NCI-H1930 (cell line): ENCODE results near the gene XYLT1.
"Not testable (repeated sequence)": the region's sequence is repeated elsewhere in the genome, so short reads cannot be mapped to it uniquely, and the experiment has no call there.

Source experiments
- DNase-seq, 2 experiments: peaks; one replicate each; lab custom pipeline; 2025; lab: John Stamatoyannopoulos, UW

Gene XYLT1

DNA sequence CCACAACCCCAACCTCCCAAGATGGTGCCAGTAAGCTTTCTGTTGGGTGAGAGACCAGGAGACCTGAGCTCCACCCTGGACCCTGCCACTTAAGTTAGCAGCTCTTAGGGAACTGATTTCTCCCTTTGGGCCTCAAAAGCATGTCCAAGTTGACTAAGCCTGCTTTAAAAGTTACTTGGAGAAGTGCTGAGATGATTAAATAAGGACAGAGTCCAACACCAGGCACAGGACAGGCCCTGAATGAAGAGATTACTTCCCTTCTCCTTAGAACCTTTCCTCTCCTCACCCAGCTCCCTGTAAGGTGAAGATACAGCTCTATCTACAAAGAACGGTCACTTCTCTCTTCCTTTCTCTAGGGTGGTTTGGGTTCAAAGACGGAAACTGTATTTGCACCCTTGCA, 162.6 kb downstream of the XYLT1 start:
- DNase-seq: no peak

DNA sequence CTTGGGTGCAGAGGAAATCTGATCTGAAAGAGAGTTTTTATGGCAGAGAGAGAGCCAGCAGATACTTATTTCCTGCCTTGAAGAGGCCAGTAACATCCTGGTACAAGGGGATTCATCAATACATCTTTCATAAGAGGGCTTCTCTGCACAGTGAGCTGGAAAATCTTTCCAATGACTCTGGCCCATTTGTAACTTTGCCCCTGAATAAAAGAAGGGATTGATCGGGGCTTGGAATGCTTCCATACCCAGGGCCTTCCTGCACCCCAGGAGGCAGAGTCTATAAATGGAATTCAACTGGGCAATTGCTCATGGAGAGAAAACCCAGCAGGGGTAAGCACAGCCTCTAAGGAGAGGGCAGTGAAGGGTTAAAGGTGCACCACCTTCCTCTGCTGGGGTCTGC, 163.3 kb downstream of the XYLT1 start:
- DNase-seq: no peak

GRCh38 chr16:17306745-17307144, 164.0 kb downstream of the XYLT1 start:
- no peak for DNase-seq

- DNase-seq: not testable (repeated sequence)
These were observed 164.5 kb downstream of the XYLT1 start for GRCh38 chr16:17306211-17306610.

GRCh38 chr16:17305694-17306093, 165.1 kb downstream of the XYLT1 start:
- DNase-seq: no peak

DNA sequence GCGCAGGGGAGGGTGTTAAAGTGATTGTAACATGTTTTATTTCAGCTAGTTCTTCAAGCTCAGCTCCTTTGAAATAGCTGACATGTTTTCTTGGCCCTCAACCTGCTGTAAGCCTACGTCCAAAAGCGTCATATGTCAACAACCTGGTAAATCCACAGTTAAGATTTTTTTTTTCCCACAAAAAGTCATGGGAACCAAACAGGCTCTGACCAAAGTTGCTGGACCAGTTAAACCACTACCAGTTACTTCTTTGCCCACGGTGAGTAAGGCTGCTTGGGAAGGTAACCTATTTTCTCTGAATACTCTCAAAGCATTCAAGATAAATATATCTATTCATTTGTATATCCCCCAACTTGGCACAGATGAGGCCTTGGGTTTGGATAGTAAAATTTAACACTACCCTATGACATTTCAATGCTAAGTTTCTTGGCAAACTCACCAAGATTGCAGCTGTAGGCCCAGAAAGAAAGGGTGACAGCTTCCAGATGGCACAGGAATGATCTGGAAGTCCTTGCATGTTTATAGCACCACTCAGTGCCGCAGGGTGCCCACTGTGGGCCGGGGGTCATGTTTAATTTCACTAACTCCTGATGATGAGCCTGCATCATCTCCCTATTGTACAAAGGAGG, 166.2 kb downstream of the XYLT1 start:
- DNase-seq: no peak

DNA sequence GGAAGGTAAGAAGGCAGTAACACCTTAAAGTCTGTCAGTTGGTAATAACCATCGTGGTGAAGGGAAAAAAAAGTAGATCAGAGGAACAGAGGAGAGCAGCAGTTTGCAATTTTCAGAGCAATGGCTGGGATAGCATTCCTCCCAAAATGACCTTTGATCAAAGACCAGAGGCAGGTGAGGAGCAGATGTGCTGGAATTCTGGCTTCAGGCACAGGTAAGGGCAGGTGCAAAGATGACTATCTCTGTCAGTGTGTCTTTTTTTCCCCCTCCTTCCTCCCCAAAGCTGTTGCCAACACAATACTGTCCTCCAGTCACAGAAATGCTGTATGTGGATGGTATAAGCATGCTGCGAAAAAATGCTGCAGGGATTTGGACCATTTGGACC, 166.7 kb downstream of the XYLT1 start:
- no peak for DNase-seq

DNA sequence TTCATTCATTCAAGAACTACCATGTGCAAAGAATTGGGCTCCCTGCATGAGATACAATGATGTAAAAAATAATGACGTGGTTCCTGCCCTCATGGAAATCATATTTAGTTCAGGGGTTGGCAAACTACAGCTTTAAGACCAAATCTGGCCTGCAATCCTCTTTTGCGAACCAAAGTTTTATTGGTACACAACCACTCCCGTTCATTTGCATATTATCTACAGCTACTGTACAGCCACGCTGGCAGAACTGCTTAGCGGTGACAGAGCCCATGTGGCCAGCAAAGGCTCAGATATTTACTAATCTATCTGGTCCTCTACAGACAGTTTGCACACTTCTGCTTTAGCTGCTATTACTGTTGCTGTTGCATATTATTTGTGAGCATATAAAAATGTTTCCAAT, 167.7 kb downstream of the XYLT1 start:
- no peak for DNase-seq

GRCh38 chr16:17302620-17303019, 168.1 kb downstream of the XYLT1 start:
- DNase-seq: no peak

DNA sequence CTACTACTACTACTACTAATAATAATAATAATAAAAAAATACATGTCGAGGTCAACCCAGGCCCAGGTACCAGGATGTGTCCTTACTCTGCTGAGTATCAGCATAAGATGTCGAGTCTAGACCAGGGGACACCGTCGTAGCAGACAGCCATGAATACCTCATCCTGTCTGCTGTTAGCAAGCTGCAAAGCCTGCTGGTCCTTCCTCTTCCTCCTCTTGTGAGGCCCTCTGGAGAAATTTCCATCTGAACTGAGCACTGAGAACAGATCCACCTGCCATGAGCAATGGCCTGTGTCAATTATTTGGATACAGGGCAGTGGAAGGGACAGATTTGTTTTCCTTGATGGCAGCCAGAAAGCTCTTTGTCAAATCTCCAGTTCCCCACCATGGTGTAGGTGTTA, 168.5 kb downstream of the XYLT1 start:
- DNase-seq: no peak

DNA sequence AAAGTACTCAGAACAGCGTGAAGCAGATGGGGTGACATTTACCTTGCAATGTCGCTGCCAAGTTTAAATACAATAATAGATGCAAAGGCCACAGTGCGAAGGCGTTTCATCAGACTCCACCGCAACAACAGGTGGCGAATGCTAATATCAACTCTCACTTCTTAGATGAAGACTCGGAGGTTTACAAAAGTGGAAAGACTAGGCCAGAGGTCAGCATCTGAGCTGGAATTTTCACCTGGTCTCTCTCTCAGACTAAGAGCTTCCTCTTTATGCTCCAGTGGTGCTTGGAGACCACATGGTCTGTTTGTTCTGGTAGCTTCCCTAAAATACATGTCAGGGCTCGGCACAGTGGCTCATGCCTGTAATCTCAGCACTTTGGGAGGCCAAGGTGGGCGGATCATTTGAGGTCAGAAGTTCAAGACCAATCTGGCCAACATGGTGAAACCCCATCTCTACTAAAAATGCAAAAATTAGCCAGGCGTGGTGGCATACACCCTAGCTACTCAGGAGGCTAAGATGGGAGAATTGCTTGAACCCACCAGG, 169.1 kb downstream of the XYLT1 start:
- DNase-seq: no peak

DNA sequence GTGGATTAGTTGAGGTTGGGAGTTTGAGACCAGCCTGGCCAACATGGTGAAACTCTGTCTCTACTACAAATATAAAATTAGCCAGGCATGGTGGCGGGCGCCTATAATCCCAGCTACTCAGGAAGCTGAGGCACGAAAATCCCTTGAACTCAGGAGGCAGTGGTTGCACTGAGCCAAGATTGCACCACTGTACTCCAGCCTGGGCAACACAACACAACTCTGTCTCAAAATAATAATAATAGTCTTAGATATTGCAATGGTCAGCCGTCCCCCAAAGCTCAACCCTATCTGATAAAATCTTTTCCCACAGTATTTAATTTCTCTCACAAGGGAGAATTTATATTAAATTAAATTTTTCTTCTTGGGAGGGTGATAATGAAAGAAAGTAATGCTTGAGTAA, 169.6 kb downstream of the XYLT1 start:
- DNase-seq: no peak

DNA sequence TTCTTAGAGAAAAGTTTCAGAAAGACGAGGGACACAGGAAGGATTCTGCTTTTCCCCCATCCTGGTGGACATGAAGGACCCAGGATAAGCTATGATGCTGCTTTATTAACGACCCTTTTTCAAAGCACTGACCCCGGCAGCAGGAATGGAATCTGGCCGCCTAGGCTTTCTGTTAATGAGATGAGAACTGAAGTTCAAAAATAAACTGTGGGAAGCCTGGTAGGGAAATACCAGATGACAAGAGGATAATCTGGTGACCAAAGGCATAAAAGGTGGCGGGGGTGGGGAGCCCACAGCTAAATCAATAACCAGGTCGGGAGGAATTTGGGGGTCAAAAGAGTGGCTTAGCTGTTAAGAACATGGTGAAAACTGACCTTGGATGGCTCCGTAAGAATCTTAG, 171.0 kb downstream of the XYLT1 start:
- no peak for DNase-seq

DNA sequence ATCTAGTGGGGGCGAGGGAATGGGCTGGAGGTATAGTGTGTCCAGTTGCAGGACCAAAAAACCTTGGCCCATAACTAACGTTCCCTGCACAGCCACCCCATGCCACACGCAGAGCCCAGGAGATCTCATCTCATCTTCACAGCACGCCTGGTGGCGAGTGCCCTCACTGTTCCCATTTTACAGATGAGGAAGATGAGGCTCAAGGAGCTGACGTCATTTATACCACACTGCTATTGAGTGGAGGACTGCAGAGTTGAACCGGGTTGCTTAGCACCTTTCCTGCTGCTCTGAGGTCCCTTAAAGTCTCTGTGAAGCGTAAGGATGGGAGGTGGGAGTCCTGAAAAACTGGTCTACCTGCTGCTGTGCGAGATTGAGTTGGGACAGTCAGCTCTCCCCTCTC, 172.5 kb downstream of the XYLT1 start:
- no peak for DNase-seq

DNA sequence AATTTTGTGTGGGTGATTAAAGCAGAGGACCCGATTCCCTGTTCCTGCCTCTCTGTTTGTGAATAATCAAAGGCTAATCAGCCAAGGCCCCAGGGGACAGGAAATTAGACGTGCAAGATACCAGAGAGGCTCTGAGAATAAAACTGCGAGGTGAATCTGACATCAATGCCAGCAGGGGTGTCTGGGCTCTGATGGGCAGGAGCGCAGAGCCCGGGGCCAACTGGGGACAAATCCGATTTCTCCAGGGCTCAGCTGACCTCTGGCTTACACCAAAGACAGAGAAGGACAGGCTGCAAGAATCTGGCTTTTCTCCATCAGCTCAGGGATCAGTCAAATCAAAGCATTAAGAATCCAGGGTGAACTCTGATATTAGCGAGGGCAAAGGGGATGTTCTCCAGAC, 174.3 kb downstream of the XYLT1 start:
- no peak for DNase-seq

- no peak for DNase-seq
These were observed 174.8 kb downstream of the XYLT1 start for GRCh38 chr16:17295948-17296347.

- no peak for DNase-seq
These were observed 175.9 kb downstream of the XYLT1 start for GRCh38 chr16:17294856-17295255.

DNA sequence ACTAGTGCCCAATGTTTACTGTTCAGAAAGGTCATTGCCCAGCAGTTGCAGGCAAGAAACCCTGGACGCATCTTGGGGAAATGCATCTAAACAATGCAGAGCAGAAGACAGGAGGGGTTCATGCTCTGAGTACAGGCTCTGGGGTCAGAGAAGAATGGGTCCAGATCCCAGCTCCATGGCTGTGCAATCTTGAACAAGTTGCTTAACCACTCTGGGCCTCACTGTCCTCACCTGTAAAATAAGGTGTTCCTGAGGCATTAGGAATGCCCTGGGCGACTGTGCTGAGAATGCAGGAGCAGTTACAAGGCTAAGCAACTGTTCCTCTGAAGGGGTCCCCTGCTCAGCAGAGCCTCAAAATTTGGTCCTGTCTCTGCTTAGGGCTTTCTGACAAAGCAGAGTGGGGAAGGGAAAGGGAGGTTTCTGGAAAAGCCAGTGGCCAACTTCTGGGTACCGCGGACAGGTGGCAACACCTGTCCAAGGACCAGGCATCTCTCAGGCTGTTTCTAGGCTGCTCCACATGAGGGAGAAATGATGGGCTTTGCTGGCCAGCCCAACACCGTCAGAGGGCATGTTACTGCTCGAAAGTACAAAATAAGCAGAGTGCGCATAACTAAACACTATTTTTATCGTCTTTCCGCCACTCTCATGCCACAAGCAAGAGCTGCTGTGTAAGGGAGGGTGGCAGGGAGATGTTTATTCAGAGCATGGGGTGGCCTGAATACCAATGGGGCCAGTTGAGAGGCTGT, 176.8 kb downstream of the XYLT1 start:
- no peak for DNase-seq

DNA sequence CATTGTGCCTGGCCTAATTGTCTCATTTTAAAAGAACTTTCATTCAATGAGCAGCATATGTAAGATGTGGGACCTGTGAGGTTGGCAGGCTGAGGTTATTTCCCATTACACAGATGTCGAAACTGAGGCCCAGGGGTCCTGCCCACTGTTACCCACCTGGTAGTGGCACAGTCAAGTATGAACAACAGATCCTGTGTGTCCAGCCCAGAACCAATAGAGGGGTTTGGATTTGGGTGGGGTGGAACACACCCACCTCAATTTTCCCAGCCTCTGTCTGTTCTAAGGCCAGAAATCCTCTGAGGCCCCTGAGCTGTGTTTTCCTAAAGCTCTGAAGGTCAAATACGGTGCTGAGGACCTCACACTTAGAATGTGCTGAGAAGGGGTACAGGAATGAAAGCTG, 179.5 kb downstream of the XYLT1 start:
- no peak for DNase-seq

- DNase-seq: no peak
These were observed 180.8 kb downstream of the XYLT1 start for GRCh38 chr16:17289674-17290635.

- DNase-seq: no peak
These were observed 181.7 kb downstream of the XYLT1 start for GRCh38 chr16:17289050-17289449.

DNA sequence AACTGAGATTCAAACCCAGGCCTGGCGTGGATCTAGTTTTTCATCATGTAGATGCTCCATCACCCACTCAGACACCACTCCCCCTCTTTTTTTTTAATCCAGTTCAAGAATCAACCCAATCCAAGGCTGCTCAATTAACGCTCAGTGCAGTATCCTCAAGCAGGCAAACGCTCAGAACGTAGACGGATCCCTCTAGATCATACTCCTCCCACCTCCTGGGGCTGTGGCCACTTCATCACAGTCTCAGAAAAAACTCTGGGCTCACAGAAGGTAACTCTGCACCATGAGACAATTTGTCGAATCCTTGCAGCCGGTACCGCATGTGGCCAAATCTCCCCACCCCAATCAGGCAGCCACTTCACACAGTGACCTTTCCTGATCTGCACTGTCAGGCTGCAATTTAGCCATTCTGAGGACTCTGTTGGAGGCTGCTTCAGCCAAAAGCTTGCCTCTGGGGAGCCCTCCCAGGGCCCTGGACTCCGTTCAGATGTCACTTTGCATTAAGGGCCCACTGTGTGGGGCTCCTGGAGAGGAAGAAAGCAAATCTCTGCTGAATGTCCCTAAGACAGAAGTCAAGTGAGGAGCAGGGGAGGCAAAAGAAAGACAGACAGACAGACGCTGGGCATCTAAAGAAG, 183.5 kb downstream of the XYLT1 start:
- DNase-seq: no peak
